OCI-LY3 (cell line): ENCODE measurements around the gene SNED1.

Experiments
- H2AFZ ChIP-seq: fragments of 200-600, 300-600 bp; shearing (Covaris generic); 2 replicates; pipeline ENCODE4 v1.6.0; 2014; ENCODE audit warnings: antibody characterized with exemption, low read depth, low read length
- H3K27ac ChIP-seq: fragments of 200-600, 300-600 bp; sonication (generic); 2 replicates; pipeline ENCODE4 v1.5.1; 2014; ENCODE audit warnings: mild to moderate bottlenecking, low read length, moderate library complexity, mixed read lengths
- H3K27me3 ChIP-seq: fragments of 200-600, 300-600 bp; sonication (generic); 2 replicates; pipeline ENCODE4 v1.6.1; 2014; ENCODE audit warnings: low read depth, low read length, mixed read lengths
- H3K36me3 ChIP-seq: fragments of 200-600, 300-600 bp; sonication (generic); replicated peaks from 2 replicates; pipeline ENCODE3; 2014; ENCODE audit warnings: low read depth, low read length, mixed read lengths
- H3K4me1 ChIP-seq: fragments of 300-600, 200-600 bp; sonication (generic); 2 replicates; pipeline ENCODE4 v1.6.1; 2014; ENCODE audit warnings: low read length, mixed read lengths
- H3K4me2 ChIP-seq: fragments of 200-600, 300-600 bp; sonication (generic); 2 replicates; pipeline ENCODE4 v1.6.1; 2014; ENCODE audit warnings: low read length, mixed read lengths
- H3K4me3 ChIP-seq: fragments of 300-600, 200-600 bp; sonication (generic); 2 replicates; pipeline ENCODE4 v1.5.1; 2014; ENCODE audit warnings: antibody characterized with exemption, mild to moderate bottlenecking, low read length, moderate library complexity
- H3K79me2 ChIP-seq: fragments of 300-600, 200-600 bp; shearing (Covaris generic); 2 replicates; pipeline ENCODE4 v1.6.1; 2014; ENCODE audit warnings: mild to moderate bottlenecking, low read length, mixed read lengths
- H3K9ac ChIP-seq: fragments of 300-600, 200-600 bp; shearing (Covaris generic); 2 replicates; pipeline ENCODE4 v1.6.0; 2014; ENCODE audit warnings: mild to moderate bottlenecking, low read length, moderate library complexity
- H3K9me3 ChIP-seq: fragments of 200-600, 300-600 bp; shearing (Covaris generic); 2 replicates; pipeline ENCODE4 v1.6.1; 2014; ENCODE audit warnings: low read length, mixed read lengths; ENCODE audit not compliant: insufficient read depth
- H4K20me1 ChIP-seq: fragments of 200-600, 300-600 bp; sonication (generic); 2 replicates; pipeline ENCODE4 v1.6.1; 2016; ENCODE audit warnings: low read length, mixed read lengths; ENCODE audit not compliant: insufficient read depth
- EZH2phosphoT487 ChIP-seq: fragments of 200-600 bp; shearing (Covaris generic); IDR thresholded peaks from 2 replicates; pipeline ENCODE4 v1.6.1; 2018; ENCODE audit warnings: antibody characterized with exemption, mixed run types, low read depth
- TF ChIP-seq, protein P1 (sequence below): fragments of 200-600, 300-600 bp; sonication (generic); IDR thresholded peaks from 2 replicates; pipeline ENCODE4 v1.5.1; 2014; ENCODE audit warnings: antibody characterized with exemption, low read length, low read depth

Gene SNED1

GRCh38 chr2:240996161-240996833 is 2.1 kb upstream of the SNED1 start:
- no peaks in the 10 kb centered on the region for H3K27me3 ChIP-seq
- H3K4me3 ChIP-seq, result no peak overlapping the region
- no peak for TF ChIP-seq EZH2phosphoT487
- TF ChIP-seq, protein P1, sequence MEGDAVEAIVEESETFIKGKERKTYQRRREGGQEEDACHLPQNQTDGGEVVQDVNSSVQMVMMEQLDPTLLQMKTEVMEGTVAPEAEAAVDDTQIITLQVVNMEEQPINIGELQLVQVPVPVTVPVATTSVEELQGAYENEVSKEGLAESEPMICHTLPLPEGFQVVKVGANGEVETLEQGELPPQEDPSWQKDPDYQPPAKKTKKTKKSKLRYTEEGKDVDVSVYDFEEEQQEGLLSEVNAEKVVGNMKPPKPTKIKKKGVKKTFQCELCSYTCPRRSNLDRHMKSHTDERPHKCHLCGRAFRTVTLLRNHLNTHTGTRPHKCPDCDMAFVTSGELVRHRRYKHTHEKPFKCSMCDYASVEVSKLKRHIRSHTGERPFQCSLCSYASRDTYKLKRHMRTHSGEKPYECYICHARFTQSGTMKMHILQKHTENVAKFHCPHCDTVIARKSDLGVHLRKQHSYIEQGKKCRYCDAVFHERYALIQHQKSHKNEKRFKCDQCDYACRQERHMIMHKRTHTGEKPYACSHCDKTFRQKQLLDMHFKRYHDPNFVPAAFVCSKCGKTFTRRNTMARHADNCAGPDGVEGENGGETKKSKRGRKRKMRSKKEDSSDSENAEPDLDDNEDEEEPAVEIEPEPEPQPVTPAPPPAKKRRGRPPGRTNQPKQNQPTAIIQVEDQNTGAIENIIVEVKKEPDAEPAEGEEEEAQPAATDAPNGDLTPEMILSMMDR, result no peak
- H3K36me3 ChIP-seq, result no peaks in the 10 kb centered on the region
- no peaks in the 10 kb centered on the region for H4K20me1 ChIP-seq
- H3K27ac ChIP-seq, result no peak overlapping the region
- no peaks in the 10 kb centered on the region for H3K79me2 ChIP-seq
- no peaks in the 10 kb centered on the region for H3K4me1 ChIP-seq
- H3K9ac ChIP-seq, result no peak overlapping the region
- H3K9me3 ChIP-seq, result no peaks in the 10 kb centered on the region
- H3K4me2 ChIP-seq, result no peak overlapping the region
- H2AFZ ChIP-seq, result no peak overlapping the region

DNA sequence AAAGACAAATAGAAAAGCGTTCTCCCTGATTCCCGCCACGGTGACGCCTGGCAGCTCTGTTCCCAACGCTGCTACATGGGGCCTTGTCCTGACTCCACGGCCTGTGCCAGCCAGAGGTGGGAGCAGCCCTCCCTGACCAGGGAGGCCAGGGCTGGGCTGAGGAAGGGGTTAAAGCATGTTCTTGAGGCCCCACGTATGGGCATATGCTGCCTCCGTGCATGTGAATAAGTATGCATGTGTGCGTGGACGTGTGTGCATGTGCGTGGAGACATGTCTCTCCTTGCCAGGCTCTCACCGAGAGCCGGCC is 1.6 kb upstream of the SNED1 start:
- Histone ChIP-seq H2AFZ (no peak overlapping the region), H3K79me2 (no peaks in the 10 kb centered on the region), H3K9ac (no peak overlapping the region), H4K20me1 (no peaks in the 10 kb centered on the region), H3K36me3 (no peaks in the 10 kb centered on the region), H3K9me3 (no peaks in the 10 kb centered on the region), H3K4me3 (no peak overlapping the region), H3K4me1 (no peaks in the 10 kb centered on the region), H3K27me3 (no peaks in the 10 kb centered on the region), H3K27ac (no peak overlapping the region), H3K4me2 (no peak overlapping the region)
- TF ChIP-seq, protein P1, result no peak
- TF ChIP-seq EZH2phosphoT487, result no peak

DNA sequence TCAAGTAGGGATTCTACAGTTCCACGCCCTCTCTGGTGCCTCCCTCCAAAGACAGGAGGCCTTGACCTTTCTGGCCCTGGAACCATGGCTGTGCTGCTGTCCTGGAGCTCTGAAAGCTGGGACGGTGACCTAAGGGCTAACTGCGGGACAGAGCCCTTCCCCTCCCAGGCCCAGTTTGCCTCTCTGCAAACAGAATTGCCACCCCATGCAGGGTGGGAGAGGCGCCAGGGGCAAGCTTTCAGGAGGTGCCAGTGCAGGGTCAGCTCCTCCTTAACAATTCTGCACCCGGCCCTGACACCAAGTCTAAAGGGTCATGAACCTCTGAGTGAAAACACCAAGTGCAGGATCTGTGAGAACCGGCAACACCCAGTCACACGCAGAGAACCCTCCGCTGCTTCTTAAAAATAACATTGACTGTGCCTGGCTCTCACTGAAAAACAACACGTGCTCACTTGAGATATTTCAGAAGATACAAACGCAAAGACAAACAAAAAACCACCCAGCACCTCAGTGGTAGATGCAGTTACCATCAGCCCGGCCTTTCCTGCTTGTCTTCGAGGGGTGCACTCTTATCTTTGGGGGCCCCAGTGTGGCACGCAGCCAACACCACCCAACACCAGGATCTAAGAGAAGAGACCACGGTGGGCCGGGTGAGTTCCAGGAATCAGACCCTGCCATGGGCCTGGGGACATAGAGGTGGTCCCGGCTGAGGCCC is 1.1 kb upstream of the SNED1 start:
- Histone ChIP-seq H2AFZ (no peak overlapping the region), H3K36me3 (no peaks in the 10 kb centered on the region), H3K27me3 (no peaks in the 10 kb centered on the region), H3K79me2 (no peaks in the 10 kb centered on the region), H4K20me1 (no peaks in the 10 kb centered on the region), H3K4me3 (no peak overlapping the region), H3K27ac (no peak overlapping the region), H3K9ac (no peak overlapping the region), H3K4me2 (no peak overlapping the region), H3K9me3 (no peaks in the 10 kb centered on the region), H3K4me1 (no peaks in the 10 kb centered on the region)
- TF ChIP-seq, protein P1, result no peak
- TF ChIP-seq EZH2phosphoT487, result no peak

- H3K9ac ChIP-seq, result no peak overlapping the region
- no peak overlapping the region for H3K4me2 ChIP-seq
- no peaks in the 10 kb centered on the region for H3K27me3 ChIP-seq
- H3K79me2 ChIP-seq, result no peaks in the 10 kb centered on the region
- H3K36me3 ChIP-seq, result no peaks in the 10 kb centered on the region
- H3K4me3 ChIP-seq, result no peak overlapping the region
- TF ChIP-seq, protein P1, result no peak
- no peak for TF ChIP-seq EZH2phosphoT487
- H4K20me1 ChIP-seq, result no peaks in the 10 kb centered on the region
- H3K4me1 ChIP-seq, result no peaks in the 10 kb centered on the region
- H3K27ac ChIP-seq, result no peak overlapping the region
- no peak overlapping the region for H2AFZ ChIP-seq
- no peaks in the 10 kb centered on the region for H3K9me3 ChIP-seq
Measured at GRCh38 chr2:240998706-240998994, 232 bp downstream of the SNED1 start.
